Hematopoietic multipotent progenitor cell treated with erythropoietin and hydrocortisone succinate and interleukin-3 and kit ligand, for 8 days (in vitro differentiated cells): Measurements from ENCODE around the gene FARP1.

Experiments used
- DNase-seq: peaks from one replicate; pipeline ENCODE4 v3.0.0-alpha.2; 2015

FARP1 gene

GRCh38 chr13:98176777-98177608 lies 34.1 kb downstream of the FARP1 start, which contains the start of gene RNF113B:
Gene RNF113B (minus strand): TSS chr13:98177269. CDS start chr13:98177236, 33 bp downstream.
- DNase-seq = no peak

GRCh38 chr13:98180092-98180491 lies 37.2 kb downstream of the FARP1 start:
- no peak for DNase-seq

GRCh38 chr13:98181111-98181815 lies 38.4 kb downstream of the FARP1 start:
- DNase-seq = no peak

- DNase-seq = no peak
Observed at GRCh38 chr13:98182153-98182552, 39.3 kb downstream of the FARP1 start.

- DNase-seq = no peak
Observed at GRCh38 chr13:98182589-98182988, 39.7 kb downstream of the FARP1 start.

GRCh38 chr13:98184792-98185191 lies 41.9 kb downstream of the FARP1 start:
- DNase-seq = no peak

GRCh38 chr13:98187155-98187964 lies 44.5 kb downstream of the FARP1 start:
- DNase-seq = no peak

GRCh38 chr13:98187965-98188261 lies 45.0 kb downstream of the FARP1 start:
- no peak for DNase-seq

- DNase-seq = no peak
Observed at GRCh38 chr13:98188544-98189166, 45.8 kb downstream of the FARP1 start.

- no peak for DNase-seq
Observed at GRCh38 chr13:98189841-98190505, 47.1 kb downstream of the FARP1 start.

- no peak for DNase-seq
Observed at GRCh38 chr13:98190889-98191444, 48.1 kb downstream of the FARP1 start.

GRCh38 chr13:98192008-98192407 lies 49.1 kb downstream of the FARP1 start:
- no peak for DNase-seq

GRCh38 chr13:98195054-98195791 lies 52.3 kb downstream of the FARP1 start:
- DNase-seq = no peak

GRCh38 chr13:98198683-98199082 lies 55.8 kb downstream of the FARP1 start:
- DNase-seq = no peak

GRCh38 chr13:98199480-98199879 lies 56.6 kb downstream of the FARP1 start:
- DNase-seq = no peak

GRCh38 chr13:98200211-98200878 lies 57.5 kb downstream of the FARP1 start:
- no peak for DNase-seq

GRCh38 chr13:98201189-98201588 lies 58.3 kb downstream of the FARP1 start:
- no peak for DNase-seq

- DNase-seq = no peak
Observed at GRCh38 chr13:98201984-98202383, 59.1 kb downstream of the FARP1 start.

- DNase-seq = no peak
Observed at GRCh38 chr13:98203646-98204326, 60.9 kb downstream of the FARP1 start.

GRCh38 chr13:98204546-98204945 lies 61.7 kb downstream of the FARP1 start:
- DNase-seq = no peak
